ENCODE measurements around the gene SMYD3.

The SMYD3 gene

GRCh38 chr1:246134789-246135188 is 372.3 kb downstream of the SMYD3 start:
- H3K36me3 ChIP-seq (ENCODE audit: control insufficient read depth, insufficient read depth, low read length) = no peaks in the 10 kb centered on the region
- no peak overlapping the region for H3K4me3 ChIP-seq (replicated peaks; ENCODE audit: low read depth, low read length)
- TF ChIP-seq, protein P1, sequence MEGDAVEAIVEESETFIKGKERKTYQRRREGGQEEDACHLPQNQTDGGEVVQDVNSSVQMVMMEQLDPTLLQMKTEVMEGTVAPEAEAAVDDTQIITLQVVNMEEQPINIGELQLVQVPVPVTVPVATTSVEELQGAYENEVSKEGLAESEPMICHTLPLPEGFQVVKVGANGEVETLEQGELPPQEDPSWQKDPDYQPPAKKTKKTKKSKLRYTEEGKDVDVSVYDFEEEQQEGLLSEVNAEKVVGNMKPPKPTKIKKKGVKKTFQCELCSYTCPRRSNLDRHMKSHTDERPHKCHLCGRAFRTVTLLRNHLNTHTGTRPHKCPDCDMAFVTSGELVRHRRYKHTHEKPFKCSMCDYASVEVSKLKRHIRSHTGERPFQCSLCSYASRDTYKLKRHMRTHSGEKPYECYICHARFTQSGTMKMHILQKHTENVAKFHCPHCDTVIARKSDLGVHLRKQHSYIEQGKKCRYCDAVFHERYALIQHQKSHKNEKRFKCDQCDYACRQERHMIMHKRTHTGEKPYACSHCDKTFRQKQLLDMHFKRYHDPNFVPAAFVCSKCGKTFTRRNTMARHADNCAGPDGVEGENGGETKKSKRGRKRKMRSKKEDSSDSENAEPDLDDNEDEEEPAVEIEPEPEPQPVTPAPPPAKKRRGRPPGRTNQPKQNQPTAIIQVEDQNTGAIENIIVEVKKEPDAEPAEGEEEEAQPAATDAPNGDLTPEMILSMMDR (IDR thresholded peaks at IDR 0.05; ENCODE audit: insufficient read depth, low read length, poor library complexity, severe bottlenecking) = no peak
- no peak for DNase-seq (ENCODE audit: extremely low read depth, insufficient read length)
- no peaks in the 10 kb centered on the region for H3K27me3 ChIP-seq (replicated peaks; ENCODE audit: control insufficient read depth, insufficient read depth, low read length)

DNA sequence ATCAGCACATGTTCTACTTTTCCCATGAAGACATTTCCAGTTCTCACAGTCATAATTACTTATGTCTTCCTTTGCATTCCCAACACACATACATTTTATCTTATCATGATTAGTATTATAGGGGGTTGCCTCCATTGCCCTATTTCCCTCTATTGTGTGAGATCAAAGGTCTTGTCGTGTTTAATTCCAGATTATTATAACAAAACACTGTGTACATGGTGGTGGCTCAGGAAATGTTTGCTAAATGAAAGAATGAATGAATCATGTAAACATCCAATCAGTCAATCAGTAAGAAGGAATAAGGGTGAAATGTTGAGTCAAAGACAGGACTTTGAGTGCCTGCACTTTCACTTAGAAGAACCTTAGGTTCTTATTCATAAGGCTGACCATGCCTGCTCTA is 376.0 kb downstream of the SMYD3 start:
- H3K36me3 ChIP-seq (ENCODE audit: control insufficient read depth, insufficient read depth, low read length) = no peaks in the 10 kb centered on the region
- no peak for DNase-seq (ENCODE audit: extremely low read depth, insufficient read length)
- TF ChIP-seq, protein P1 (IDR thresholded peaks at IDR 0.05; ENCODE audit: insufficient read depth, low read length, poor library complexity, severe bottlenecking) = no peak
- no peak overlapping the region for H3K4me3 ChIP-seq (replicated peaks; ENCODE audit: low read depth, low read length)
- no peaks in the 10 kb centered on the region for H3K27me3 ChIP-seq (replicated peaks; ENCODE audit: control insufficient read depth, insufficient read depth, low read length)

- no peak for DNase-seq (ENCODE audit: extremely low read depth, insufficient read length)
- TF ChIP-seq, protein P1 (IDR thresholded peaks at IDR 0.05; ENCODE audit: insufficient read depth, low read length, poor library complexity, severe bottlenecking) = no peak
- H3K4me3 ChIP-seq (replicated peaks; ENCODE audit: low read depth, low read length) = no peak overlapping the region
Measured at GRCh38 chr1:246128494-246129069, 378.5 kb downstream of the SMYD3 start.

DNA sequence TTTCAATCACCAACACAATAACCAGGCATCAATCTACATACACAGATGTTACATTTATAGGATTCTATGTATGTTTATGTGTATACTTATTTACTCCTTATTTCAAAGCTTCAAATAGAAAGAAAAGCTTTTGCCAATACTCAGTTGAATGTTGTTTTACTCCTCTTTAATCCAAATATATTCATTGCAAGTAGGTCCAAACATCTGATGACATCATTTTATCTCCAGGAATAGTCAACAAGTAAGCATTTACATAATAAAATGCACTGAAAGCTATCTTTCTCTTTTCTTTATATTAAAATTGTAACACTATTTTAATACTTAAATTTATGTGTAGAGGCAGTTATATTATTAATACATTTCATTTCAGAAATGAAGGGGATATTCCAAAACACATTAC is 380.5 kb downstream of the SMYD3 start:
- no peaks in the 10 kb centered on the region for H3K27me3 ChIP-seq (replicated peaks; ENCODE audit: control insufficient read depth, insufficient read depth, low read length)
- no peak for DNase-seq (ENCODE audit: extremely low read depth, insufficient read length)
- TF ChIP-seq, protein P1 (IDR thresholded peaks at IDR 0.05; ENCODE audit: insufficient read depth, low read length, poor library complexity, severe bottlenecking) = no peak
- no peaks in the 10 kb centered on the region for H3K36me3 ChIP-seq (ENCODE audit: control insufficient read depth, insufficient read depth, low read length)
- H3K4me3 ChIP-seq (replicated peaks; ENCODE audit: low read depth, low read length) = no peak overlapping the region

More at GRCh38 chr1:246128494-246129069, 378.5 kb downstream of the SMYD3 start:
- no peaks in the 10 kb centered on the region for H3K27me3 ChIP-seq (replicated peaks; ENCODE audit: control insufficient read depth, insufficient read depth, low read length)
- no peaks in the 10 kb centered on the region for H3K36me3 ChIP-seq (ENCODE audit: control insufficient read depth, insufficient read depth, low read length)

DNA sequence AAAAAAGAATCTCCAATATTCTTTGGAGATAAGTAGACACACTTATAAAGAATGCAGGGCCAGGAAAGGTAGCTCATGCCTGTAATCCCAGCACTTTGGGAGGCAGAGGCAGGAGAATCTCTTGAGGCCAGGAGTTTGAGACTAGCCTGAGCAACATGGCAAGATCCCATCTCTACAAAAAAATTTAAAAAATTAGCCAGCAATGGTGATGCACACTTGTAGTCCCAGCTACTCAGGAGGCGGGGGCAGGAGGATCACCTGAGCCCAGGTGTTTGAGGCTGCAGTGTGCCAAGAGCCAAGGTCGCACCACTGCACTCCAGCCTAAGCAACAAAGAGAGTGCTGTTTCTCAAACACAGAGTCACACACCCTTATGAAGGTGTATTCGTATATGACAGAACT is 385.0 kb downstream of the SMYD3 start:
- no peak for DNase-seq (ENCODE audit: extremely low read depth, insufficient read length)
- TF ChIP-seq, protein P1 (IDR thresholded peaks at IDR 0.05; ENCODE audit: insufficient read depth, low read length, poor library complexity, severe bottlenecking) = no peak
- H3K36me3 ChIP-seq (ENCODE audit: control insufficient read depth, insufficient read depth, low read length) = no peaks in the 10 kb centered on the region
- no peak overlapping the region for H3K4me3 ChIP-seq (replicated peaks; ENCODE audit: low read depth, low read length)
- no peaks in the 10 kb centered on the region for H3K27me3 ChIP-seq (replicated peaks; ENCODE audit: control insufficient read depth, insufficient read depth, low read length)

DNA sequence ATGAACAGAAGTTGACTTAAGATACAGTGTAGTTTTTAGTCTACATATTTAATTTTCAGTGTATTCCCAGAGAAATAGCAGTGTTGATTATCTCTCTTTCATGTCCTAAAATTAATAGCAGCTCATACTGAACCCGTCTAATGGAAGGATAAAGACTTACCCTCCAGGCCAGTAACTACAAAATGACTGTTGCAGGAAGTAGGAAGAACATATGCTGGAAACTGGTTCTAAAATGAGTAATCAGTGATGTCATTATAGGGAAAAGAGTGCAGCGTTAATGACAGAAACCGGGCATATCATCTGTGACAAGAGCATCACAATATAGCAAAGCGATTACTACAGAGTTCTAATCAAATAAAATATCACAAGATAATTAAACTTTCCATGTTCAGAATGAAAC is 385.5 kb downstream of the SMYD3 start:
- DNase-seq (ENCODE audit: extremely low read depth, insufficient read length) = no peak
- TF ChIP-seq, protein P1 (IDR thresholded peaks at IDR 0.05; ENCODE audit: insufficient read depth, low read length, poor library complexity, severe bottlenecking) = no peak
- H3K27me3 ChIP-seq (replicated peaks; ENCODE audit: control insufficient read depth, insufficient read depth, low read length) = no peaks in the 10 kb centered on the region
- H3K36me3 ChIP-seq (ENCODE audit: control insufficient read depth, insufficient read depth, low read length) = no peaks in the 10 kb centered on the region
- H3K4me3 ChIP-seq (replicated peaks; ENCODE audit: low read depth, low read length) = no peak overlapping the region

Measured in GM06990 (cell line).